OCI-LY1 (cell line): ENCODE measurements around the gene MAML2.

Source experiments
- H2AFZ ChIP-seq: fragments of 200-600 bp; sonication (generic), shearing (Covaris generic); 2 replicates; pipeline ENCODE4 v1.6.0; 2014; ENCODE audit warnings: antibody characterized with exemption, mild to moderate bottlenecking, low read length
- H3F3A ChIP-seq: fragments of 200-600 bp; sonication (generic), shearing (Covaris generic); 2 replicates; pipeline ENCODE4 v1.6.0; 2014; ENCODE audit warnings: mild to moderate bottlenecking, antibody characterized with exemption, low read length, moderate library complexity; ENCODE audit not compliant: insufficient read depth
- H3K27ac ChIP-seq: fragments of 200-600 bp; sonication (generic); 2 replicates; pipeline ENCODE4 v1.5.1; 2014; ENCODE audit warnings: low read length, mixed run types, mild to moderate bottlenecking, low read depth; ENCODE audit not compliant: poor library complexity, severe bottlenecking
- H3K27me3 ChIP-seq: fragments of 200-600 bp; sonication (generic); 2 replicates; pipeline ENCODE4 v1.6.0; 2014; ENCODE audit warnings: antibody characterized with exemption, mild to moderate bottlenecking, low read length, moderate library complexity; ENCODE audit not compliant: insufficient read depth
- H3K36me3 ChIP-seq: fragments of 200-600 bp; sonication (generic); 2 replicates; pipeline ENCODE4 v1.6.1; 2014; ENCODE audit warnings: mild to moderate bottlenecking, antibody characterized with exemption, low read length, moderate library complexity, mixed read lengths; ENCODE audit not compliant: insufficient read depth
- H3K4me1 ChIP-seq: fragments of 200-600 bp; sonication (generic); 2 replicates; pipeline ENCODE4 v1.5.1; 2014; ENCODE audit warnings: mild to moderate bottlenecking, low read length, moderate library complexity; ENCODE audit not compliant: insufficient read depth, severe bottlenecking
- H3K4me2 ChIP-seq: fragments of 200-600 bp; sonication (generic), shearing (Covaris generic); 2 replicates; pipeline ENCODE4 v1.6.1; 2014; ENCODE audit warnings: low read length
- H3K4me3 ChIP-seq: fragments of 200-600 bp; sonication (generic); 2 replicates; pipeline ENCODE4 v1.5.1; 2014; ENCODE audit warnings: low read length, low read depth, mild to moderate bottlenecking, mixed read lengths; ENCODE audit not compliant: poor library complexity, severe bottlenecking
- H3K79me2 ChIP-seq: fragments of 200-600 bp; shearing (Covaris generic); 2 replicates; pipeline ENCODE4 v1.6.1; 2016; ENCODE audit warnings: mixed run types, low read length, mixed read lengths; ENCODE audit not compliant: insufficient read depth
- H3K9ac ChIP-seq: fragments of 200-600 bp; sonication (generic), shearing (Covaris generic); 2 replicates; pipeline ENCODE4 v1.6.1; 2014; ENCODE audit warnings: mild to moderate bottlenecking, low read length, mixed read lengths
- H3K9me2 ChIP-seq: fragments of 200-600 bp; sonication (generic), shearing (Covaris generic); 2 replicates; pipeline ENCODE4 v1.6.1; 2014; ENCODE audit warnings: low read depth, mild to moderate bottlenecking, low read length, mixed read lengths
- H3K9me3 ChIP-seq: fragments of 200-600 bp; shearing (Covaris generic); 2 replicates; pipeline ENCODE4 v1.6.1; 2014; ENCODE audit warnings: low read length, mixed read lengths
- H4K20me1 ChIP-seq: fragments of 200-600 bp; sonication (generic), shearing (Covaris generic); 2 replicates; pipeline ENCODE4 v1.6.0; 2016; ENCODE audit warnings: mild to moderate bottlenecking, low read length; ENCODE audit not compliant: insufficient read depth
- CTCF ChIP-seq: fragments of 200-600 bp; sonication (generic), shearing (Covaris generic); IDR thresholded peaks from 2 replicates; pipeline ENCODE4 v1.5.1; 2017; ENCODE audit warnings: mild to moderate bottlenecking, antibody characterized with exemption, low read length, moderate library complexity, mixed read lengths
- EZH2 ChIP-seq: fragments of 200-600 bp; sonication (generic), shearing (Covaris generic); IDR thresholded peaks from 2 replicates; pipeline ENCODE4 v1.8.0; 2017; ENCODE audit warnings: borderline replicate concordance, mixed run types, mild to moderate bottlenecking, antibody characterized with exemption, low read length, moderate library complexity, mixed read lengths

The MAML2 gene

DNA sequence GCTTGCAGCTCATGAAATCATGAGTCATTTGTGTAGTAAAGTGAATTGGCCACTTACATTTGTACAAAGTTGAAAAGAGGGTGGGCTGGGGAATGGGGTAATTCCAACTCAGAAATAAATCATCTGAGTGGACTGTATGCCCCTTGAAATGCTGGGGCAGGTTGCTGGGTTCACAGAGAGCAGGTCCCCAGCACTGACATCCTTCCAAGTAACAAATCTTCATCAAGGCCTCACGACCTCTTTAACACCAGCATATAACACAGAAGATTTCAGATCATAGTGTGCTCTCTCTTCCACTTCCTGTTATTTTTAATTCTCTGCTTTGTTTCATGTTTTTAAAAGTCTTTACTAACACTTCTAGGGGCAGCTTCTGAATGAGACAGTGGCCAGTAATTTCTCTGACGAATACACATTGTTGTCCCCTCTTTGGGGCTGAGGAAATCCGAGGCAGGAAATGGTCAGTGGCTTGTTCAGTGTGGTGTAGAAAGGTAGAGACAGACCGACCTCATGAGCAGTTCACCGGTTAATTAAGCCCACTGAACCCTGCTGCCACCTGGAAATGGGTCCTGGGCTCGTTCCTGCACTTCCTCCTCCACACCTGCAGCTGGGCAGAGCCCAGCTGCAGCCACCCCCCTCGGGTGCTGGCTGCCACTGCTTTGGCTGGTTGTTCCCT, 127.7 kb downstream of the MAML2 start:
- Histone ChIP-seq H3K79me2 (no peaks in the 10 kb centered on the region), H3F3A (peaks cover 8% of the 10 kb centered on the region; the same call in 1 of the 2 replicates), H3K36me3 (no peaks in the 10 kb centered on the region), H3K4me3 (peak overlapping the region; percentile 22), H3K27ac (peak overlapping the region; percentile 99), H2AFZ (no peak overlapping the region), H3K9me2 (no peaks in the 10 kb centered on the region), H3K9ac (peak overlapping the region; percentile 62), H3K4me1 (peaks cover 81% of the 10 kb centered on the region), H3K27me3 (no peaks in the 10 kb centered on the region), H3K9me3 (no peaks in the 10 kb centered on the region), H4K20me1 (no peaks in the 10 kb centered on the region), H3K4me2 (peak overlapping the region; percentile 61)
- TF ChIP-seq EZH2 (no peak), CTCF (no peak)

DNA sequence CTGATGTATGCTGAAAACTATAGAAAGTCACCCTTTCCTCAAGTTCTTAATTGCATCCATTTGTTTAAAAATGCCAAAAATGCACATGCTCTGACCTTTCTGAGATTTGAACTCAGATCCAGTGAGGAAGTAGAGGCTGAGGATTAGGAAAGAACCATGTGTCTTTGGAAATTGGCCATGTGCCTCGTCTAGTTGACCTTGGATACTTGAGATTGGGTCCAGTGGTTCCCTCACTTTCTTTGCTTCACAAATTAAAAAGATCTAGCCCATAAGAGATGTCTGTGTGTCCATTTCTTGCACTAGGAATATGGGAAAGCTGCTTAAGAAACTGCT, 128.3 kb downstream of the MAML2 start:
- H4K20me1 ChIP-seq = no peaks in the 10 kb centered on the region
- no peaks in the 10 kb centered on the region for H3K79me2 ChIP-seq
- no peaks in the 10 kb centered on the region for H3K9me3 ChIP-seq
- no peak overlapping the region for H2AFZ ChIP-seq
- peaks cover 8% of the 10 kb centered on the region; the same call in 1 of the 2 replicates for H3F3A ChIP-seq
- no peaks in the 10 kb centered on the region for H3K27me3 ChIP-seq
- H3K4me3 ChIP-seq = no peak overlapping the region
- peak overlapping the region; percentile 62 for H3K9ac ChIP-seq
- H3K27ac ChIP-seq = peak overlapping the region; percentile 99
- peaks cover 77% of the 10 kb centered on the region for H3K4me1 ChIP-seq
- H3K36me3 ChIP-seq = no peaks in the 10 kb centered on the region
- no peak for TF ChIP-seq CTCF
- TF ChIP-seq EZH2 = no peak
- no peaks in the 10 kb centered on the region for H3K9me2 ChIP-seq
- peak overlapping the region; percentile 61 for H3K4me2 ChIP-seq

DNA sequence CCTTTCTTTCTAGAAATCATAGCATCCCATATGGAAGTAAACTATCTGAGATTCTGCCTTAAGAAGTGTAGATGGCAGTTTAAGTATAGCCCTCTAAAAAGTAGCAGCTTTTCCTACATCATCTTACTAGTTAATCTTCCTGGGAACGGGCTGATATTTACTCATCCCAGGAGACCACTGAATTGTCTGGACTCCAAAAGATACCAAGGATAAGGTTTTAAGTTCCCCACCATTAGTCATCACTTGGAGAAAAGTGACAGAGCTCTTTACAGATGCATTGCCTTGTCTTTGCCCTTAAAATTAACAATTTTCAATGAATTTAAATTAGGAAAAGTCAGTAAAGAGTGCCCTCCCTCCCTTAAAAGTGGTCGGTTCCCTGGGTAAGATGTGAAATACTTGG, 129.5 kb downstream of the MAML2 start:
- no peaks in the 10 kb centered on the region for H3K79me2 ChIP-seq
- H3K9me2 ChIP-seq = no peaks in the 10 kb centered on the region
- H3K4me3 ChIP-seq = no peak overlapping the region
- no peak overlapping the region for H3K9ac ChIP-seq
- H3K27me3 ChIP-seq = no peaks in the 10 kb centered on the region
- no peaks in the 10 kb centered on the region for H4K20me1 ChIP-seq
- no peak overlapping the region for H3K4me2 ChIP-seq
- peaks cover 8% of the 10 kb centered on the region; the same call in 1 of the 2 replicates for H3F3A ChIP-seq
- no peaks in the 10 kb centered on the region for H3K36me3 ChIP-seq
- no peak for TF ChIP-seq CTCF
- TF ChIP-seq EZH2 = no peak
- peaks cover 77% of the 10 kb centered on the region for H3K4me1 ChIP-seq
- H3K27ac ChIP-seq = peak overlapping the region; percentile 44
- H2AFZ ChIP-seq = no peak overlapping the region
- no peaks in the 10 kb centered on the region for H3K9me3 ChIP-seq
